B cell (primary cell): ENCODE results near the gene ENOX1.

Experiments used
- EZH2 ChIP-seq: IDR thresholded peaks from 2 replicates; pipeline ENCODE4 v1.6.1; 2012; ENCODE audit warnings: borderline replicate concordance, low read depth, mild to moderate bottlenecking, moderate library complexity, low read length; ENCODE audit not compliant: insufficient read depth, poor library complexity, severe bottlenecking
- TF ChIP-seq, protein P1 (sequence below): fragments of 200-600 bp; IDR thresholded peaks from one replicate; pipeline ENCODE4 v1.8.0; 2022; ENCODE audit warnings: antibody characterized with exemption, mild to moderate bottlenecking

DNA sequence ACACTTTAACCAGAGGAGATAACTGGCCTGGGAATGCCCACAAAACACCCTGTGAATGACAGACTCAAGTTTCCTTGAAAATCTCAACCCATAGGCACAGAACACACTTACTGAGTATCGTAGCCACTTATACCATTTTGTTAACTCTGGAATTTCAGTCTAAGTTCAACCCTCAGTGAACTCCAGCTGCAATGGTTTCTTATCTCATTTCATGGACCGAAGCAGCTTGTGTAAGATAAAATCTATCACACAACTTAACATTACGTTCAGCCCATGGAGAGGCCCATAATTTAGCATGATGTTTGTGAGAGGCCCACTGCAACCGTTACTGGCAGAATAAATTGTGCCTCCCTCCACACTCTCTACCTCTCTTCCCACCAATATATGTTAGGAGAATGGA, 440.3 kb downstream of the ENOX1 start:
- no peak for TF ChIP-seq EZH2
- TF ChIP-seq, protein P1, sequence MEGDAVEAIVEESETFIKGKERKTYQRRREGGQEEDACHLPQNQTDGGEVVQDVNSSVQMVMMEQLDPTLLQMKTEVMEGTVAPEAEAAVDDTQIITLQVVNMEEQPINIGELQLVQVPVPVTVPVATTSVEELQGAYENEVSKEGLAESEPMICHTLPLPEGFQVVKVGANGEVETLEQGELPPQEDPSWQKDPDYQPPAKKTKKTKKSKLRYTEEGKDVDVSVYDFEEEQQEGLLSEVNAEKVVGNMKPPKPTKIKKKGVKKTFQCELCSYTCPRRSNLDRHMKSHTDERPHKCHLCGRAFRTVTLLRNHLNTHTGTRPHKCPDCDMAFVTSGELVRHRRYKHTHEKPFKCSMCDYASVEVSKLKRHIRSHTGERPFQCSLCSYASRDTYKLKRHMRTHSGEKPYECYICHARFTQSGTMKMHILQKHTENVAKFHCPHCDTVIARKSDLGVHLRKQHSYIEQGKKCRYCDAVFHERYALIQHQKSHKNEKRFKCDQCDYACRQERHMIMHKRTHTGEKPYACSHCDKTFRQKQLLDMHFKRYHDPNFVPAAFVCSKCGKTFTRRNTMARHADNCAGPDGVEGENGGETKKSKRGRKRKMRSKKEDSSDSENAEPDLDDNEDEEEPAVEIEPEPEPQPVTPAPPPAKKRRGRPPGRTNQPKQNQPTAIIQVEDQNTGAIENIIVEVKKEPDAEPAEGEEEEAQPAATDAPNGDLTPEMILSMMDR, result no peak
